Astrocyte of the spinal cord (primary cell): ENCODE results near the gene MGAT5.

Experiments
- DNase-seq: peaks from one replicate; pipeline ENCODE4 v3.0.0; 2011; ENCODE audit warnings: low read depth, low spot score
- H3K4me3 ChIP-seq: 2 replicates; pipeline ENCODE4 v1.5.1; 2011; ENCODE audit warnings: low read depth, mild to moderate bottlenecking, low read length, moderate library complexity
- in situ Hi-C: cut with HindIII; loops from 2 replicates; pipeline ENCODE4 v1.10.0; 2017; ENCODE audit warnings: low sequenced_read_pairs
- TF ChIP-seq, protein P1 (sequence below): IDR thresholded peaks from 2 replicates; pipeline ENCODE4 v1.5.1; 2012; ENCODE audit warnings: low read depth, mild to moderate bottlenecking, low read length, inconsistent platforms

The MGAT5 gene

DNA sequence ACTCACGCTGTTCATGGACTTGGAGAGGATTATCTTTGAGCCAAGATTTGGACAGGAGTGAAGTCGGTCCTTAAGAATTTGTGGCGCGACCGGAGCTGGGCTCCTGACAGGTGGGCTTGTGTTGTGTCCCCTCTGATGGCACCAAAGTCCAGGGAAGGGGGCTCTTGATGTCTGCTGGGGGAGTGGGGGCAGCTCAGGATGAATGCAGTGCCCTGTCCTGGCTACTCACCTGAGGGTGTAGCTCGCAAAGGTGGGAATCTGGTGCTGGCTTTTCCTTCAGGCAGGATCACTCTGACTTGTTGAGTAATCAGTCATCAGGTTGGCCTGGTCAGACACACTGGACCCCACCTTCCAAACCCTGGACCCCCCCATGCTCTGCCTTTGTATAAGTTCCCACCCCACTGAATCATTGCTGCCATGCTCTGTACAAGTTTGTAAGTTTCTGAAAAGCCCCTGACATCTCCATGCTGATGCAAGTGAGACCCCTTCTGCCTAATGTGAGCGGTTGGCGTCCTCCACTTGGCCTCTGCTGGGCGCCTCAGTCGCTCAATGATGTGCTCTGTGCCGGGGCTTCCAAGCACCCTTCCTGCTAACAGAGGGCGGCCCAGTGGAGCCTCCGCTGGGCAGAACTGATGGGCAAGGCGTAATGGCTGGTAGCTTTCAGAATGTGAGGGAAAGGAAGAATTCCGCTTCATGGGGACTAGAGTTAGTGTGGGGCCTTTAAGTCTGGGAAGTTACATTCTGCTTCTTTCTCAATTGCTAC lies 196.1 kb downstream of the MGAT5 start:
- DNase-seq: no peak
- in situ Hi-C loops: no loop called here
- TF ChIP-seq, protein P1, sequence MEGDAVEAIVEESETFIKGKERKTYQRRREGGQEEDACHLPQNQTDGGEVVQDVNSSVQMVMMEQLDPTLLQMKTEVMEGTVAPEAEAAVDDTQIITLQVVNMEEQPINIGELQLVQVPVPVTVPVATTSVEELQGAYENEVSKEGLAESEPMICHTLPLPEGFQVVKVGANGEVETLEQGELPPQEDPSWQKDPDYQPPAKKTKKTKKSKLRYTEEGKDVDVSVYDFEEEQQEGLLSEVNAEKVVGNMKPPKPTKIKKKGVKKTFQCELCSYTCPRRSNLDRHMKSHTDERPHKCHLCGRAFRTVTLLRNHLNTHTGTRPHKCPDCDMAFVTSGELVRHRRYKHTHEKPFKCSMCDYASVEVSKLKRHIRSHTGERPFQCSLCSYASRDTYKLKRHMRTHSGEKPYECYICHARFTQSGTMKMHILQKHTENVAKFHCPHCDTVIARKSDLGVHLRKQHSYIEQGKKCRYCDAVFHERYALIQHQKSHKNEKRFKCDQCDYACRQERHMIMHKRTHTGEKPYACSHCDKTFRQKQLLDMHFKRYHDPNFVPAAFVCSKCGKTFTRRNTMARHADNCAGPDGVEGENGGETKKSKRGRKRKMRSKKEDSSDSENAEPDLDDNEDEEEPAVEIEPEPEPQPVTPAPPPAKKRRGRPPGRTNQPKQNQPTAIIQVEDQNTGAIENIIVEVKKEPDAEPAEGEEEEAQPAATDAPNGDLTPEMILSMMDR: no peak
- H3K4me3 ChIP-seq: no peak overlapping the region

GRCh38 chr2:134451347-134451630 lies 197.4 kb downstream of the MGAT5 start:
- in situ Hi-C loops: no loop called here
- H3K4me3 ChIP-seq: no peak overlapping the region
- TF ChIP-seq, protein P1: no peak
- no peak for DNase-seq

DNA sequence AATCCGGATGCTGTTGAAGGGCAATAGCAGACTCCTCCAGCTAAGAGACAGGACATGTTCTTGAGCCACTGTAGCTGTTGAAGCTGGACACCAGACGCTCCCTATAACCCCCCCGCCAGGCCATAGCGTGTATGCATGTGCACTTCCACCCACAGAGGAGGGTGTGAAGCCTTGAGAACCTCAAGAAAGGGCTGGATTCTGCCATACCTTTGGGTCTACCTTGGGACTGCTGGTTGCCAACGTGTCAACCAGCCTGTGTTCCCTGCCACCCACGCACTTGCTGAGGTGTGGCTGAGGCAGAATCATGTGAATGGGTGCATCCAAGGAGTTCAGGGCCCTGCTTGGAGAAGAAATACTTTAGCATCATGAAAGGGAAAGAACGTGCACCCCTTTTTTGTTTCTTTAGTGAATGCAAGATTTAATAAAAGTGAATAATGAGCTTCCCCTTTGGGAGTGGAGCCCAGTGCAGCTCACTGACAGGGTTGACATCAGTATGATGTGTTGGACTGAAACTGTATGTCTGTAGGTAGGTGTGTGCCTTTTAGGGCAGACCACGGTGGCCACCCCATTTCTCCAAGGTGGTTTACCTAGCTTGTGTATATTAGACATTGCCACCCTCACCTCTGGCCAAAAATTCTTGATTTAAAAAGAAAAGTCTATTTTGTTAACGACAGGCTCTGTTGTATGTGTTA lies 198.3 kb downstream of the MGAT5 start:
- no peak overlapping the region for H3K4me3 ChIP-seq
- in situ Hi-C loops: no loop called here
- TF ChIP-seq, protein P1: no peak
- no peak for DNase-seq

DNA sequence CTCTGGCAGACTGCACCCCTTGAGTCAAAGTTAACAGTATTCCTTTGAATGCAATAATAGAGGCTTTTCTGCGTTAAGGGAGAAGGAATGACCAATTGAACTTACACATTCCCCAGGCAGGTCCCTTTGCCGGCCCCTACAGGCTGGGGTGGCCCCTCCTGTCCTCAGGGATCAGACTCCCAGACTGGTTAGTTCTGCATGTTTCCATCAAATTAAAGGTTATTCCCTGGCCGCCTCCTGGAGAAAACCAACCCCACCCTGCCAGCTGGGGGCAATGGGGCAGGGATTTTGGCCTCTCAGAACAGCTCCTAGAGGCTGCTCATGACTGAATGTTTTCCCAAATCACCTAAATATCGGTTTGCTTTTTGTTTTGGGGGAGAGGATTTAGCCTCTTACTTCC lies 199.6 kb downstream of the MGAT5 start:
- no peak for DNase-seq
- TF ChIP-seq, protein P1: no peak
- in situ Hi-C loops: no loop called here
- H3K4me3 ChIP-seq: no peak overlapping the region

GRCh38 chr2:134453973-134454372 lies 200.1 kb downstream of the MGAT5 start:
- DNase-seq: no peak
- no peak overlapping the region for H3K4me3 ChIP-seq
- in situ Hi-C loops: no loop called here
- TF ChIP-seq, protein P1: no peak

DNA sequence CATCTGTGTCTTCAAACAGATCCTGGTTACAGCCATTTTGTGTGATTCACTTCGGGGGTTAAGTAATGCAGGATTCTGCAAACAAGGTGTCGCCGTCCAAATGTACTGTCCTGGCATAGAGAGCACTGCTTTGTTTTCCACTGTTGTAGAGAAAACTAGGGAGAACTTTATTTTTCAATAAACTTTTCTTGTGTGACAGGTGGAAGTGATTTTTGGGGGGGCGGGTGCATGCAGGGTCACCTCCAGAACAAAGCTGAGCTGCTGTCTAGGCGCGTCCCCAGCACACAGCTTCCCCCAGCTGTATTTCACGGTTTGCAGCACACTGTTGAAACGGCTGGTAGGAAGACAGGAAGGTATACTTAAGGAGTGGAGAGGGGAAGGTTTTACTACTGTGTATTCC lies 200.6 kb downstream of the MGAT5 start:
- no peak overlapping the region for H3K4me3 ChIP-seq
- DNase-seq: no peak
- TF ChIP-seq, protein P1: no peak
- in situ Hi-C loops: no loop called here
